ENCODE results near the gene PRR4. TPM values are rescaled to one million over a fixed set of nuclear protein-coding genes. Genes with fewer than 3 reads are reported as not detected.

The PRR4 gene
- total RNA-seq (ENCODE audit: low replicate concordance), result 0.47 and 0.53 TPM in 2 replicates

GRCh38 chr12:10849425-10849878, at the start of gene PRR4:
Gene PRR4, minus strand, starts transcription at chr12:10849475. Its CDS starts 38 bp downstream, at chr12:10849437.

DNA sequence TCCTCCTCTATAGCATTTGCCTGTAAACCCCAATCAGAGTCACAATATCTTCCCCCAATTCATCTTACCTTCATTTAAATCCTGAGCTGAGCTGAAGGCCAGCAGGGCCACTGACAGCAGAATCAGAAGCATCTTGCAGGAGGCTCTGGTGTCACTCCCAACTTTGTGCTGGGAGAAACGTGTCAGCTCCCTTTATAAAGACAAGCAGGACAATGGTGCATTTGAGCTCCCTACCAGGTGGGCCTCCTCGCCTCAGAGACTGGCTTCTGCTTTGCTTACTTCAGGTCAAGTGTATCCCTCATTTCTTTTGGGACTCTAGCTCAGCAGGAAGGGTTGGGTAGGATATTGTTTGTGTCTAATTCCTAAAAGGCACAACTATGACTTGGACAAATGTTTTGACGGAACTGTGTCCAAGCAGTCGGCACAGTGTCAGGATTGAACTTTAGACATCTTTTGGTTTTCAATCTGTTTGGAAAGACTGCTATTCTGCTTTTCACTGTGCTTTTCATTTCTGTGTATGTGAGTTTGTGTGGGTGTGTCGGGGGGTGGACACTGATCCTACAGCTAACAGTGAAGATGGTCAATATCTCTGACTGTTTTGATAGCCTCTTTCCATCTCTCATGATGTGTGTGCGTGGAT, 34.9 kb upstream of the PRR4 start, which contains the start of gene PRH1:
Gene PRH1, minus strand, starts transcription at position 170 of the 640 bp plus-strand sequence. Its CDS starts 38 bp downstream, at position 132.

DNA sequence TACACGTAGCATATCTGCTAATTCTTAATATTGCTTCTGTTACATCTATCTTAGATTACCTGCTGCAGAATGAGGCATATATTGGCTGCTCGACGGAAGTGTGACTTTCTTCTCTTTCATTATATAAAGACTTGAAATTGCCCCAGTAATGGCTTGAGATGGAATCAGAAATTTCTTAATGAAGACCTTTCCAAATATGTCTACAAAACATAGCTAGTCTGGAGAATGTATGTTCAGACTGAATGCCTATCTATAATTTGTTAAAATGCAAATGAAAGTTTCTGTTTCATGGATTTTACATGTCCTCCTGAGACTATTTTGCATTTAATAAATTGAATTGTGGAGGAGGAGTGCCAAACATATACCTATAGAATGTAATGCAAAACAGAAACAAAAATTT, 23.0 kb downstream of the PRR4 start, which contains the start of gene TAS2R10:
Gene TAS2R10, minus strand, starts transcription at position 101 of the 400 bp plus-strand sequence. Its CDS starts 89 bp downstream, at position 12.

DNA sequence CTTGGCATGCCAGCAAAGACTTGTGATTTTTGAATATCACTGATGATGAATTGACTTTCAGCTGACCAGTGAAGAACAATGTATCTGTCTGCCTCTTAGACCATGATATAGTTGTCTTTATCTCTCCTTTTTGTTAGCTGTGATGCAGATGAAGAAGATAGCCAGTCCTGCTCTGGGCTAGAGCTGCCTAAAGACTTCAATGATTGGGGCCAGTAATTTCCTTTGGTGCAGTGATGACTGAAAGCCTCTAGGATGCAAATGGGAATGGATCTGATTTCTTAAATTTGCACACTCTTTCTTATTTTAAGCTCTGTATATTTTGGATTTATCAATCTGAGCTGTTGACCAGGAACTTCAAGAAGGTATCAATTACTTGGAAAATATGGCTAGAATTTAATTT, 39.2 kb downstream of the PRR4 start, which contains the start of gene TAS2R9:
Gene TAS2R9, minus strand, starts transcription at position 101 of the 400 bp plus-strand sequence. Its CDS starts 93 bp downstream, at position 8.

GRCh38 chr12:10807186-10807585, 42.1 kb downstream of the PRR4 start, which contains the start of gene TAS2R8:
Gene TAS2R8, minus strand, starts transcription at chr12:10807286. Its CDS starts 306 bp downstream, at chr12:10806980.

DNA sequence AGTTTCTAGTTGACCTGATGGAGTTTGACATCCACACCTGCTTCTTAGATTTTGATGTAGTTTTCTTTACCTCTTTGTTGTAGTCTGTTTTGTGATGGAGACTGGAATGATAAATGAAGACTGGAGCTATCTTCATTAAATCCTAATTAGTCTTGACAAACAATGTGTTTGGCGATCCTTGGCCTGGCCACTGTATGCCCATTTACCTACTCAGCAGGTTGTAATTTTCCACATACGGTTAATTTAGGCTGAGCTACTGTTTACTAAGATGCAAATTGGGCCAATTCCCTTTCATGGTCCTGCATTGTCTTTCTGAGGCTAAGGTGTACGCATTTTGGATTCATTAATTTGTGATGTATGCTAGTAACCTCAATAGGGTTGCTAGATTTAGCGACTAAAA, 46.7 kb downstream of the PRR4 start, which contains the start of gene TAS2R7:
Gene TAS2R7, minus strand, starts transcription at position 41 of the 400 bp plus-strand sequence. CDS start 57 bp downstream, outside the sequence.

Other genes starting within 250 kb of the PRR4 start
- gene MAGOHB, start 235.9 kb downstream of the PRR4 start, total RNA-seq (ENCODE audit: low replicate concordance), result 18.8 and 26.8 TPM in 2 replicates
- 0.15 and 0.82 TPM in 2 replicates for gene STYK1, start 175.4 kb downstream of the PRR4 start, total RNA-seq (ENCODE audit: low replicate concordance)
- 62.0 and 134 TPM in 2 replicates for gene YBX3, start 126.2 kb downstream of the PRR4 start, total RNA-seq (ENCODE audit: low replicate concordance)
- not detected in 2 replicates for gene TAS2R7, start 46.8 kb downstream of the PRR4 start, total RNA-seq (ENCODE audit: low replicate concordance)
- gene TAS2R8, start 42.2 kb downstream of the PRR4 start, total RNA-seq (ENCODE audit: low replicate concordance), result not detected in 2 replicates
- not detected in 2 replicates for gene TAS2R9, start 39.3 kb downstream of the PRR4 start, total RNA-seq (ENCODE audit: low replicate concordance)
- 0.23 and 0.53 TPM in 2 replicates for gene TAS2R10, start 23.1 kb downstream of the PRR4 start, total RNA-seq (ENCODE audit: low replicate concordance)
- gene PRH1, start 34.8 kb upstream of the PRR4 start, total RNA-seq (ENCODE audit: low replicate concordance), result 9.3 and 20.0 TPM in 2 replicates
- gene TAS2R13, start 60.1 kb upstream of the PRR4 start, total RNA-seq (ENCODE audit: low replicate concordance), result 0.70 and 1.1 TPM in 2 replicates
- not detected in 2 replicates for gene PRH2, start 79.8 kb upstream of the PRR4 start, total RNA-seq (ENCODE audit: low replicate concordance)
- gene TAS2R14, start 89.8 kb upstream of the PRR4 start, total RNA-seq (ENCODE audit: low replicate concordance), result 1.6 and 2.5 TPM in 2 replicates
- 1.3 and 1.8 TPM in 2 replicates for gene TAS2R50, start 137.4 kb upstream of the PRR4 start, total RNA-seq (ENCODE audit: low replicate concordance)
- gene TAS2R20, start 148.8 kb upstream of the PRR4 start, total RNA-seq (ENCODE audit: low replicate concordance), result 1.9 and 2.3 TPM in 2 replicates
- gene TAS2R19, start 173.1 kb upstream of the PRR4 start, total RNA-seq (ENCODE audit: low replicate concordance), result 4.1 and 4.3 TPM in 2 replicates
- 1.2 and 2.3 TPM in 2 replicates for gene TAS2R31, start 181.9 kb upstream of the PRR4 start, total RNA-seq (ENCODE audit: low replicate concordance)
- 0.82 and 1.9 TPM in 2 replicates for gene TAS2R46, start 212.8 kb upstream of the PRR4 start, total RNA-seq (ENCODE audit: low replicate concordance)
- 0.70 TPM in 1 of 2 replicates, not detected in the other for gene TAS2R43, start 242.8 kb upstream of the PRR4 start, total RNA-seq (ENCODE audit: low replicate concordance)